CD4-positive, alpha-beta memory T cell (primary cell): Measurements from ENCODE around the gene SMYD5. TPM values are rescaled to one million over a fixed set of nuclear protein-coding genes. Genes with fewer than 3 reads are reported as not detected.
A peak's percentile ranks its signal among the peaks of the same experiment; 100 is the strongest.

Experiments used
- CTCF ChIA-PET: fragments of 350-600 bp; sonication (Branson Sonifier 250); formaldehyde crosslinking; loops from one replicate; lab custom pipeline; 2021; ENCODE audit warnings: inconsistent platforms; ENCODE audit not compliant: partially characterized antibody; lab: Charles Lee
- POLR2A ChIA-PET: fragments of 350-600 bp; sonication (Branson Sonifier 250); formaldehyde crosslinking; loops from one replicate; lab custom pipeline; 2021; ENCODE audit not compliant: partially characterized antibody; lab: Charles Lee
- DNase-seq, 5 donors: peaks; one replicate each; pipeline versions ENCODE4 v3.0.0 to v3.0.0-alpha.2; 2020 to 2022; ENCODE audit warnings: mixed read lengths in 1 of 5
- H3K27ac ChIP-seq: one replicate; pipeline ENCODE4 v1.7.0; 2013; ENCODE audit warnings: low read depth, low read length
- H3K27me3 ChIP-seq: 2 replicates; pipeline ENCODE4 v1.7.0; 2013; ENCODE audit warnings: mild to moderate bottlenecking, low read length, moderate library complexity; ENCODE audit not compliant: insufficient read depth
- H3K36me3 ChIP-seq: 2 replicates; pipeline ENCODE4 v1.7.0; 2013; ENCODE audit warnings: mild to moderate bottlenecking, low read length, moderate library complexity; ENCODE audit not compliant: insufficient read depth
- H3K4me1 ChIP-seq: 2 replicates; pipeline ENCODE4 v1.7.0; 2013; ENCODE audit warnings: mild to moderate bottlenecking, low read length, moderate library complexity; ENCODE audit not compliant: insufficient read depth
- H3K4me3 ChIP-seq, 2 donors: one replicate each; pipeline ENCODE4 v1.7.0; 2013; ENCODE audit warnings: low read length in 2 of 2, mild to moderate bottlenecking in 1 of 2
- H3K9me3 ChIP-seq, 2 donors: one replicate each; pipeline ENCODE4 v1.7.0; 2013; ENCODE audit warnings: low read length in 2 of 2, control low read depth in 1 of 2; ENCODE audit not compliant: control insufficient read depth in 1 of 2
- H3K27ac Mint-ChIP-seq, 7 donors: one replicate each; pipeline ENCODE4 v1.8.0; 2020 to 2021; ENCODE audit warnings: mixed read lengths in 7 of 7, mild to moderate bottlenecking in 6 of 7, inconsistent platforms in 3 of 7, moderate library complexity in 3 of 7
- H3K27me3 Mint-ChIP-seq, 2 donors: one replicate each; pipeline ENCODE4 v1.8.0; 2020 to 2021; ENCODE audit warnings: mixed read lengths in 2 of 2
- H3K36me3 Mint-ChIP-seq, 2 donors: one replicate each; pipeline ENCODE4 v1.8.0; 2020 to 2021; ENCODE audit warnings: mixed read lengths in 2 of 2, inconsistent platforms in 1 of 2, mild to moderate bottlenecking in 1 of 2
- H3K4me1 Mint-ChIP-seq, 4 donors: one replicate each; pipeline ENCODE4 v1.8.0; 2020 to 2021; ENCODE audit warnings: mixed read lengths in 4 of 4, mild to moderate bottlenecking in 1 of 4
- H3K4me3 Mint-ChIP-seq, 8 donors: one replicate each; pipeline ENCODE4 v1.8.0; 2020 to 2021; ENCODE audit warnings: mixed read lengths in 8 of 8, mild to moderate bottlenecking in 7 of 8, moderate library complexity in 6 of 8, inconsistent platforms in 3 of 8
- H3K9me3 Mint-ChIP-seq, 8 donors: one replicate each; pipeline ENCODE4 v1.8.0; 2020 to 2021; ENCODE audit warnings: mixed read lengths in 8 of 8, mild to moderate bottlenecking in 5 of 8, inconsistent platforms in 3 of 8, moderate library complexity in 1 of 8
- intact Hi-C: fragments of 100-400 bp; cut with micrococcal nuclease; formaldehyde crosslinking; loops from one replicate; pipeline ENCODE4 v1.15.1; 2023
- polyA plus RNA-seq, 2 donors: library from polyadenylated mRNA; unstranded; fragments of 300-500 nt; fragmentation: Illumina TruSeq; gene quantifications; one replicate each; pipeline ENCODE4 v1.2.3, GENCODE V29; 2021
- total RNA-seq, 2 experiments: library from RNA; stranded (reverse); gene quantifications; one replicate each; pipeline ENCODE4 v1.2.3, GENCODE V29; 2021

Gene SMYD5
- total and polyA plus RNA-seq, 4 experiments from 2014 or later: 21.3 to 38.9 (median 30.9) TPM

- peaks cover 0 to 12% of the 10 kb centered on the region in 2 donors for H3K36me3 Mint-ChIP-seq
- no peak overlapping the region for H3K4me3 ChIP-seq
- DNase-seq: no peak
- no peaks in the 10 kb centered on the region for H3K27me3 ChIP-seq
- H3K9me3 ChIP-seq: no peaks in the 10 kb centered on the region
- H3K4me1 Mint-ChIP-seq: peaks cover 18 to 27% (median 23%) of the 10 kb centered on the region in 4 donors
- no peak overlapping the region for H3K27ac ChIP-seq
- H3K27me3 Mint-ChIP-seq: no peaks in the 10 kb centered on the region
- ChIA-PET CTCF (no interaction called here), POLR2A (no interaction called here)
- peak overlapping the region in 1 of 7 donors; percentile 42 for H3K27ac Mint-ChIP-seq
- intact Hi-C loops: no loop called here
- peaks cover 24% of the 10 kb centered on the region for H3K4me1 ChIP-seq
- H3K36me3 ChIP-seq: no peaks in the 10 kb centered on the region
- no peak overlapping the region for H3K4me3 Mint-ChIP-seq
- peaks cover 0 to 4% (median 0%) of the 10 kb centered on the region in 8 donors for H3K9me3 Mint-ChIP-seq
Measured at GRCh38 chr2:73265298-73266060, 51.4 kb downstream of the SMYD5 start.

- Mint-ChIP-seq H3K4me3 (no peak overlapping the region), H3K27me3 (no peaks in the 10 kb centered on the region), H3K4me1 (peaks cover 18 to 27% (median 23%) of the 10 kb centered on the region in 4 donors), H3K27ac (peak overlapping the region in 2 of 7 donors; percentile 9 to 42), H3K36me3 (peaks cover 0 to 12% of the 10 kb centered on the region in 2 donors), H3K9me3 (peaks cover 0 to 4% (median 0%) of the 10 kb centered on the region in 8 donors)
- Histone ChIP-seq H3K9me3 (no peaks in the 10 kb centered on the region), H3K27ac (no peak overlapping the region), H3K27me3 (no peaks in the 10 kb centered on the region), H3K36me3 (no peaks in the 10 kb centered on the region), H3K4me1 (peaks cover 24% of the 10 kb centered on the region), H3K4me3 (no peak overlapping the region)
- intact Hi-C loops: no loop called here
- DNase-seq: no peak
- ChIA-PET POLR2A (interaction anchor here (2.9 kb wide), 1 partner anchor 8 kb away, joined by 8 read pairs; no protein-coding TSS in a partner anchor), CTCF (no interaction called here)
Measured at GRCh38 chr2:73266061-73266901, 52.2 kb downstream of the SMYD5 start.

DNA sequence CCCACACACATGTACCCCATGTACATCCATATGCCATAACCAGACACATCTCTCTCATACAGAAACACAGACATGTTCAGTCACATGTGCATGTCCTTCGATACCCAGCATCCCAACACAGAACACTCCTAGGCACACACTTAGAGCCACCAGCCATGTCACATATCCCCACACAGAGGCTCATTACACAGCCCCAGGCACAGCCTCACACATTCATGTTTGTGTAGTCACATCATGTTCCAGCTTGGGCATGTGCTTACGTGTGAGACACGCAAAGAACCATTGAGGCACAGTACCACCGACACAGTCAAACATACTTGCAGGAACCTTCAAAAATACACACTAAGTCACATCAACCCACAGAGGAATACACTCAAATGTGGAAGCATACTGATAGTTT is 53.0 kb downstream of the SMYD5 start:
- Histone ChIP-seq H3K9me3 (no peaks in the 10 kb centered on the region), H3K4me1 (peaks cover 24% of the 10 kb centered on the region), H3K27me3 (no peaks in the 10 kb centered on the region), H3K36me3 (no peaks in the 10 kb centered on the region), H3K27ac (no peak overlapping the region), H3K4me3 (no peak overlapping the region)
- Mint-ChIP-seq H3K27me3 (no peaks in the 10 kb centered on the region), H3K4me1 (peaks cover 18 to 27% (median 23%) of the 10 kb centered on the region in 4 donors), H3K9me3 (peaks cover 0 to 4% (median 0%) of the 10 kb centered on the region in 8 donors), H3K36me3 (peaks cover 0 to 10% of the 10 kb centered on the region in 2 donors), H3K4me3 (peak overlapping the region in 2 of 8 donors; percentile 0 to 7), H3K27ac (peak overlapping the region in 2 of 7 donors; percentile 9 to 52)
- intact Hi-C loops: no loop called here
- ChIA-PET POLR2A (interaction anchor here (2.9 kb wide), 1 partner anchor 9 kb away, joined by 8 read pairs; no protein-coding TSS in a partner anchor), CTCF (interaction anchor here (1.9 to 2.3 kb wide), 2 partner anchors 31 to 54 kb away, joined by 6 to 7 read pairs; no protein-coding TSS in a partner anchor)
- no peak for DNase-seq

DNA sequence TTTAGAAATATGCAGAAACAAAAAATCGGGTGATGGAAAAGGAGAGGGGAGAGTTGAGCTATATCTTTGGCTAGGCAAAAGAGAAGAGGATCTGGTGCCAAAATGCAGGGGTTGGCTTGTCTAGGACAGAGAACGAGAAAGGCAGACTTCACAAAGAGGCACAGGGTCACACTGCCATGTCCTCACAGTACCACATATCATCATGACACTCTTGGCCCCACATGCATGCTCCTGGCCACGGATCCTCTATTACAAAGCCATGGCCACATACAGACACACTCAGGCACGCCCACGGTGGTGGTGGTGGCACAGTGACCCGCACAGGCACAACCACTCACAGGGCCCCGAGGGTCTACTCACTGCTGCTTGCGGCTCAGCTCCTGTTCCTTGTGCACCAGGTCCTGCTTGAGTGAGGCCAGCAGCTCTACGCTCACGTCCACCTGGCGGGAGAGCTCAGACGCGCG is 54.4 kb downstream of the SMYD5 start:
- no peaks in the 10 kb centered on the region for H3K36me3 ChIP-seq
- ChIA-PET CTCF (interaction anchor here (0.6 to 2.3 kb wide), 5 partner anchors 20 to 56 kb away, joined by 3 to 11 read pairs (median 6); partner anchors contain the start of gene PRADC1), POLR2A (interaction anchor here (1.0 to 2.9 kb wide), 6 partner anchors 10 to 117 kb away, joined by 3 to 24 read pairs (median 6); partner anchors contain the start of genes ALMS1, CCT7, FBXO41 and PRADC1)
- peaks cover 0 to 4% (median 0%) of the 10 kb centered on the region in 8 donors for H3K9me3 Mint-ChIP-seq
- H3K4me3 Mint-ChIP-seq: peak overlapping the region; percentile 25 to 70 (median 66)
- H3K27ac Mint-ChIP-seq: peak overlapping the region in 6 of 7 donors; percentile 4 to 68 (median 22)
- no peaks in the 10 kb centered on the region for H3K9me3 ChIP-seq
- peaks cover 0 to 8% of the 10 kb centered on the region in 2 donors for H3K36me3 Mint-ChIP-seq
- no peaks in the 10 kb centered on the region for H3K27me3 ChIP-seq
- peaks cover 18 to 27% (median 23%) of the 10 kb centered on the region in 4 donors for H3K4me1 Mint-ChIP-seq
- DNase-seq: no peak
- no peak overlapping the region for H3K27ac ChIP-seq
- intact Hi-C loops: loop anchor here (2.0 kb wide), 1 partner anchor 16 kb away; the partner anchor contains the start of gene FBXO41
- peak overlapping the region in 1 of 2 donors; percentile 45 for H3K4me3 ChIP-seq
- H3K4me1 ChIP-seq: peaks cover 24% of the 10 kb centered on the region
- no peaks in the 10 kb centered on the region for H3K27me3 Mint-ChIP-seq

DNA sequence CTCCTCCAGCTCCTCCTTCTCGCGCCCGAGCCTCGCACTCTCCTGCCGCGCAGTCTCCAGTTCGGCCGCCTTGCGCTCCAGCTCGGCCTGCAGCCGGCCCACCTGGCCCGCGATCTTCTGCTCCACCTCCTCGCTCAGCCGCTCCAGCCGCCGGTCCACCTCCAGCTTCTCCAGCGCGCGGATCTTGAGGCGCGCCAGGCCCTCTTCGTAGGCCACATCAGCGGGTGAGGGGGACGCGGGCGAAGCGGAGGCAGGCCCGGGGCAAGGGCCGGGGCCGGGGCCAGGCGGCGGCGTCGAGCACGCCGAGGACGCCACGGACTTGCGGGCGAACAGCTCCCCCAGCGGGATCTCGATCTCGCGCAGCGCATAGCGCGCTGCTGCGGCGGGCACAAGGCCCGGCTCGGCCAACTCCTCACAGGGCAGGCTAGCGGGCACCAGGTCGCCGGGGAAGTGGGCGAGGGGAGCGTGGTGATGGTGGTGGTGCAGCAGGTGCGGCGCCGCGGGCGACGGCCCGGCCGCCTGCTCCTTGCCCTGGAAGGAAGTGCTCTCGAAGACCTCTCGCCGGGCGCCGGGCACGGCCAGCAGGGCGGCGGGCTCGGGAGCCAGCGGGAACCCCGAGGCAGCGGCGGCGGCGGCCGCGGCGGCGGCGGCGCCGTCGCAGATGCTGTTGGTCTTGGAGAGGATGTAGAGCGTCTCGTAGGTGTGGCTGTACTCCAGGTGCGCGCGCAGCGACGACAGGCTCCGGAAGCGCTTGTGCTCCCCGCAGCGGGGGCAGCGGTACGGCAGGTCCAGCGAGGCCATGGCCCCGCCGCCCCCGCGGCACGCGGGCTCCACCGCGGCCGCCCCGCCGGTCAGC is 55.0 kb downstream of the SMYD5 start:
- Mint-ChIP-seq H3K36me3 (peaks cover 0 to 4% of the 10 kb centered on the region in 2 donors), H3K4me3 (peak overlapping the region in 7 of 8 donors; percentile 25 to 70 (median 67)), H3K4me1 (peaks cover 18 to 27% (median 23%) of the 10 kb centered on the region in 4 donors), H3K27ac (no peak overlapping the region), H3K9me3 (peaks cover 0 to 4% (median 0%) of the 10 kb centered on the region in 8 donors), H3K27me3 (no peaks in the 10 kb centered on the region)
- H3K36me3 ChIP-seq: no peaks in the 10 kb centered on the region
- peaks cover 24% of the 10 kb centered on the region for H3K4me1 ChIP-seq
- H3K27ac ChIP-seq: peak overlapping the region; percentile 46
- no peaks in the 10 kb centered on the region for H3K9me3 ChIP-seq
- intact Hi-C loops: loop anchor here (1.0 to 2.0 kb wide), 3 partner anchors 16 to 35 kb away; partner anchors contain the start of genes CCT7, EGR4 and FBXO41
- peak; percentile 77 to 82 (median 80) for DNase-seq
- ChIA-PET CTCF (interaction anchor here (0.6 to 2.3 kb wide), 5 partner anchors 20 to 56 kb away, joined by 3 to 11 read pairs (median 6); partner anchors contain the start of gene PRADC1), POLR2A (interaction anchor here (1.0 to 2.9 kb wide), 6 partner anchors 11 to 116 kb away, joined by 3 to 24 read pairs (median 6); partner anchors contain the start of genes ALMS1, CCT7, FBXO41 and PRADC1)
- H3K27me3 ChIP-seq: no peaks in the 10 kb centered on the region
- H3K4me3 ChIP-seq: peak overlapping the region in 1 of 2 donors; percentile 45
